Measurements from ENCODE around the gene APOL1.

GRCh38 chr22:36280379-36280778 is 27.4 kb downstream of the APOL1 start:
- TF ChIP-seq CTCF (IDR thresholded peaks at IDR 0.05) (no peak), POLR2AphosphoS5 (IDR thresholded peaks at IDR 0.05; ENCODE audit: low read depth, low read length) (no peak), TCF7L2 (IDR thresholded peaks at IDR 0.05; ENCODE audit: low read depth, low read length) (no peak), REST (IDR thresholded peaks at IDR 0.05; ENCODE audit: insufficient read depth in 1 of 2, low read depth in 2 of 2, low read length in 1 of 2) (no peak), SIN3A (IDR thresholded peaks at IDR 0.05; ENCODE audit: borderline replicate concordance, insufficient read depth, low read depth, low read length) (no peak)

Measured in Panc1 (cell line).